HS-27A (cell line): ENCODE results near the gene BTK.

Experiments
- DNase-seq: peaks from one replicate; pipeline ENCODE4 v3.0.0-alpha.2; 2012; ENCODE audit warnings: low read depth, missing footprints

BTK gene

GRCh38 chrX:101385795-101386541 is at the start of gene BTK:
TSS of gene BTK (minus strand) at chrX:101386191. CDS start at chrX:101375284, 10,907 bp downstream.
- no peak for DNase-seq

- DNase-seq: no peak
Measured at GRCh38 chrX:101430457-101431078, 44.6 kb upstream of the BTK start.

GRCh38 chrX:101429934-101430333 is 43.9 kb upstream of the BTK start:
- DNase-seq: no peak

DNA sequence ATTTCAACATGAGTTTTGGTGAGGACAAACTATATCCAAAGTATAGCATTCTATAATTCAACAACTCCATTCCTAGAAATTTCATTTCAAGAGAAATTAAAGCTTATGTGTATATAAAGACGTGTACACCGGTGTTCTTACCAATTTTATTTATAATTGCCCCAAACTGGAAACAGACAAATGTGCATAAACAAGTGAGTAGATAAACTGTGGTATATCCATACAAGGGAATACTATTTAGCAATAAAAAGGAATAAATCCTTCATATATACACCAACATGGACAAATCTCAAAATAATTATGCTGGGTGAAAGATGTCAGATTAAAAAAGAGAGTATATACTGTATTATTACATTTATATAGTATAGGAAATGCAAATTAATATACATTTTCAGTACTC is 42.0 kb upstream of the BTK start:
- no peak for DNase-seq

DNA sequence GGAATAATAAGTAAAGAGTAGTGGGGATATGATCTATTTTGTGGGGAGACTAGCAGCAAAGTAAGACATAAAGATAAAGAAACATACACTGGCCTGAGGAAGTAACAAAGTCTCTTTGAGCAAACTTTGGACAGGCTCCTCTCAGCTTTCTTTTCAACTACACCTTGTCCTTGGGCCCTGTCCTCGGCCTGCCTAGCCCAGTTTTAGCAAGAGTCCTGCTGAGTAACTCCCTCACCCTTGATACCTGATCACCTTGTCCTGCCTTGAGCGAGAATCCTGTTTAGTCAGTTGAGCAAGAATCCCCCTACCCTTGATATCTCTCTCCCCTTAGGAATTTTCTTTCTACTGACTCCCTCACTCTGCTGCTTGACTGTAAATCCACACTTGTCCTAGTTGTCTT is 33.5 kb upstream of the BTK start:
- DNase-seq: no peak

- DNase-seq: no peak
Measured at GRCh38 chrX:101417981-101418841, 32.2 kb upstream of the BTK start.

- no peak for DNase-seq
Measured at GRCh38 chrX:101417190-101417589, 31.2 kb upstream of the BTK start.

- DNase-seq: no peak
Measured at GRCh38 chrX:101416691-101417090, 30.7 kb upstream of the BTK start.

DNA sequence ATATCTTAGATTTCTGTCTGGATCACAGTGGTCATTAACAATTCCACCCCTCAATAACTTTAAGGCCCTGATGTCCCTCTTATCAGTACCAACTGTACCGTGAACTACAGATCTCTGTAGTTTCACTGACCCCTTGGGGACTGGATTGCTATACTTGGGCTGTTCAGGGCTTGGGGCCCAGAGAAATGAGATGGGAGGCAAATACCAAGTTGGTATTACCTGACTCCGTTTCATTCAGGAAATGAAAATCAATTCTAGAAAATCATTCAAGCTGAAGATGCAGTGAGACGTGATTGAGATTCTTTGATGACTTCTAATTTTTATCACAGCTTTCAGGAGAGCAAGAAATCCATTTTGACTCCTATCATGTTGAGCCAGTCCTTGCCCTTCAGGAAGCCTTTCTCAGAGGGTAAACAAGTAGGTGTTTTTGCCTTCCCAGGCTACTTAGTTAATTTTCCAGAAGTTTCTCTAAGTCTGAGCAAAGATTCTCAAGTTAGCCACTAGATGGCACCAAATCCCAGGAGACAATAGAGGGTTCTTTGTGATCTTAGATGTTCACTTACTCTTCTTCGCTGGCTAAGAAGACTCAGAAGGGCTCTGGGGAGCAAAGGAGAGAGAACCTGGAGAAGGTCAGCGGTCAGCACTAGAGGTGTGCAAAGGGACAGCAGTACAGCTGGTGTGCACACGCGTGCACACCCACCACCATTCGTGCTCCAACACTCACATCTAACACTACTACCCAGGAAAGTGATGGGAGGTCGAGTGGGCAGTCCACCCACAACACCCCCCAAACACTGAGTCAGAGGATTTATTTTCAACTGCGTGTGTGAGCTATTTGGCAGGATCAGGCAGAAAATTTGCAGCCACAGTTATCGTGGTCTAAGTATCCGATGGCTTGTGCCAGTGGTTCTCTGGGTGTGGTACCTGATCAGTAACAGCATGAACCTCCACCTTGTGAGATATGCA is 29.5 kb upstream of the BTK start:
- no peak for DNase-seq

GRCh38 chrX:101411984-101412383 is 26.0 kb upstream of the BTK start:
- DNase-seq: no peak

DNA sequence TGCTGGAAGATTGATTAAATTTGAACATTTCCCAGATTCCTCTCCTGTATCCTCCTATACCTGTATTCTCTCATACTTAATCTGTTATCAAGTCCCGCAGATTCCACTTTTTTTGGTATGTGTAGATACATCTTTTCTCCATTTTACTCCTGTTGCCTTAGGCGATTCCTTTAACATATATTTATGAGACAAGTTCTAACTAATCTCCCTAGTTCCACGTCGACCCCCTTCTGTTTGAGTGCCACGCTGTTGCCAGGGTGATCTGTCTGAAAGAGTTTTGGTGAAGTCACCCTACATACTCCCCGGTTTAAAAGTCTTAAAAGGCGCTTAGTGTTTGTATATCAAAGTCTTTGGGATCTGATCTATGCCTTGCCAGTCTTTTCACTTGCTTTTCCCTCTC is 24.5 kb upstream of the BTK start:
- no peak for DNase-seq

GRCh38 chrX:101409043-101409442 is 23.1 kb upstream of the BTK start:
- DNase-seq: no peak

DNA sequence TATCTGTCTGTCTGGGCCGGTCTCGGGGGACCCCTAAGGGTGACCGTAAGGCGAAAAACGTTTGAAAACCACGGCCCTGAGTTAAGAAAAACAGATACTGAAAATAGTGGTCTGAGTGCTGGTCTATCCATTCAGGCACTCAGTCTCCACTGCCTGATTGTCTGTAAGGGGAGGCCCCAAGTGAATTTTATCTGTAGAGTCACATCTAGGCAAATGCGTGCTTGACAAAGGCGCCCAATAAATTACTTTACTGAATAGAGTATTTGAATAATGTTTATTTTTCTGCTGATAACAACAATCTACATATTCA is 22.5 kb upstream of the BTK start:
- DNase-seq: no peak

GRCh38 chrX:101407748-101408531 is 21.9 kb upstream of the BTK start, which contains the start of the genes GLA and HNRNPH2:
TSS of gene GLA (minus strand) at chrX:101407925. CDS start at chrX:101407903, 22 bp downstream.
TSS of gene HNRNPH2 (plus strand) at chrX:101408222. CDS start at chrX:101411989, 3,767 bp downstream.
- peak; percentile 92 for DNase-seq

DNA sequence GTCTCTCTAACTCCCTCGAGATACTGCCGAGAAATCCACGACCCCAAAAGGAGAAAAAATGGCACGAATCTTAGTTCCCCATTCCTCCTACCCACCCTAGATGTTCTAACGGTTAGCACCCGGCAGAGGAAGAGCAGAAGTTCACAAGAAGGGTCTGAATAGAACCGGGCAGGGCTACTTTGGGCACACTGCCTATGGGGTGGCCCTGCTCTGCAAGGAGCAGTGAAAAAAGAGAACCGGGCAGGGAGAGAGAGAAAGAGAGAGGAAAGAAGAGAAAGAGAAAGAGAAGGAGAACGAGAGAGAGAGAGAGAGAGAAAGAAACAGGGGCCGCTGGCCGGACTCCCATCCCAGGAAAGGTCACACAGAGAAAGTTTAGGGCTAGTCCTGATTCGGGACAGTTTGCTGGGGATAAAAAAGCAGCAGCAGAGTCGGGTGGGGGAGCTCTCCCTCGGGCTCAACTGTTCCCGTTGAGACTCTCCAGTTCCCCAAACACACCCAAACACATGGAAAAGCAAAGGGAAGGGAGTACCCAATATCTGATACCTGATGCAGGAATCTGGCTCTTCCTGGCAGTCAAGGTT is 21.3 kb upstream of the BTK start:
- DNase-seq: no peak

GRCh38 chrX:101399825-101400224 is 13.8 kb upstream of the BTK start:
- no peak for DNase-seq

GRCh38 chrX:101398694-101399093 is 12.7 kb upstream of the BTK start:
- DNase-seq: no peak

- DNase-seq: no peak
Measured at GRCh38 chrX:101397779-101398178, 11.8 kb upstream of the BTK start.

DNA sequence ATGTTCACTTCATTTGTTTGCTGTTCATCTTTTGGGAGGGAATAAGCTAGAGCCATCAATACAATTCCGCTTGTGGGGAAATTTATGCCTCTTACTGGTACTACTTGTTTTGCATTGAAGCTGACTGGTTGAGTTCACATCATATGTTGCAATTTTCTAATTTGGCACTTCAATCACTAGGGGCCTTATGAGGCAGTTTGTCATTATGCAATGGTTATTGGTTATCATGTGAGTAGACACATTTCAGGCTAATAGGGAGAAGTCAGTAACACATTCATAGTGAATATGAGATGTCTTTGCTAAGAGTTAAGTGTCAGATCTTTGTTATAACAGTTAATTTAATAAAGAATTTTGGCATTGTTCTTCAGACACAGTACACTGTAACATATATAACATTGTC is 9.8 kb upstream of the BTK start:
- no peak for DNase-seq

GRCh38 chrX:101394372-101394771 is 8.4 kb upstream of the BTK start:
- DNase-seq: no peak
